Measurements from ENCODE around the gene PRKD2. TPM values are rescaled to one million over a fixed set of nuclear protein-coding genes. Genes with fewer than 3 reads are reported as not detected.

PRKD2 gene
- total RNA-seq, 1 donor from 2014 or later = 5.2 TPM

GRCh38 chr19:46665072-46665471, 51.8 kb downstream of the PRKD2 start:
- no peak for DNase-seq (ENCODE audit: low read depth)

GRCh38 chr19:46661735-46662592, 55.0 kb downstream of the PRKD2 start:
- DNase-seq (ENCODE audit: low read depth) = peak; percentile 86

GRCh38 chr19:46661020-46661731, 55.7 kb downstream of the PRKD2 start, which contains the start of gene DACT3:
DACT3 (minus strand) TSS chr19:46661182; CDS start chr19:46661064, 118 bp downstream.
- DNase-seq (ENCODE audit: low read depth) = peak; percentile 100

GRCh38 chr19:46660551-46661019, 56.3 kb downstream of the PRKD2 start:
- DNase-seq (ENCODE audit: low read depth) = no peak

GRCh38 chr19:46660008-46660517, 56.9 kb downstream of the PRKD2 start:
- DNase-seq (ENCODE audit: low read depth) = peak; percentile 1

GRCh38 chr19:46659151-46660007, 57.5 kb downstream of the PRKD2 start:
- DNase-seq (ENCODE audit: low read depth) = peak; percentile 12

GRCh38 chr19:46656541-46656940, 60.4 kb downstream of the PRKD2 start:
- no peak for DNase-seq (ENCODE audit: low read depth)

- DNase-seq (ENCODE audit: low read depth) = no peak
Observed at GRCh38 chr19:46654621-46655152, 62.2 kb downstream of the PRKD2 start.

- DNase-seq (ENCODE audit: low read depth) = no peak
Observed at GRCh38 chr19:46650445-46650844, 66.5 kb downstream of the PRKD2 start.

GRCh38 chr19:46648961-46649960, 67.7 kb downstream of the PRKD2 start:
- no peak for DNase-seq (ENCODE audit: low read depth)

GRCh38 chr19:46648060-46648960, 68.6 kb downstream of the PRKD2 start:
- DNase-seq (ENCODE audit: low read depth) = no peak

- DNase-seq (ENCODE audit: low read depth) = no peak
Observed at GRCh38 chr19:46646402-46646801, 70.5 kb downstream of the PRKD2 start.

GRCh38 chr19:46644720-46645119, 72.2 kb downstream of the PRKD2 start:
- no peak for DNase-seq (ENCODE audit: low read depth)

- no peak for DNase-seq (ENCODE audit: low read depth)
Observed at GRCh38 chr19:46640656-46641055, 76.3 kb downstream of the PRKD2 start.

GRCh38 chr19:46639358-46640182, 77.3 kb downstream of the PRKD2 start:
- DNase-seq (ENCODE audit: low read depth) = no peak

- no peak for DNase-seq (ENCODE audit: low read depth)
Observed at GRCh38 chr19:46637224-46637623, 79.7 kb downstream of the PRKD2 start.

- DNase-seq (ENCODE audit: low read depth) = no peak
Observed at GRCh38 chr19:46635920-46636761, 80.8 kb downstream of the PRKD2 start, which contains the start of gene GNG8. GNG8 (minus strand) TSS chr19:46636202; CDS start chr19:46634682, 1,520 bp downstream.
